GM12878 (cell line): ENCODE results near the gene UBQLN1. TPM values are rescaled to one million over a fixed set of nuclear protein-coding genes. Genes with fewer than 3 reads are reported as not detected.

ENCODE experiments used
- EED ChIP-seq: sonication (generic); IDR thresholded peaks from 2 replicates; pipeline ENCODE4 v1.6.1; 2016; ENCODE audit warnings: antibody characterized with exemption, low read depth
- JUNB ChIP-seq: IDR thresholded peaks from 2 replicates; pipeline ENCODE4 v1.6.1; 2016; ENCODE audit warnings: antibody characterized with exemption, mild to moderate bottlenecking
- MEF2B ChIP-seq: fragments of 450-650 bp; IDR thresholded peaks from 2 replicates; pipeline ENCODE4 v1.6.1; 2018; ENCODE audit warnings: mild to moderate bottlenecking, moderate library complexity; ENCODE audit not compliant: partially characterized antibody, poor library complexity, severe bottlenecking
- SMAD1 ChIP-seq: fragments of 450-650 bp; IDR thresholded peaks from 2 replicates; pipeline ENCODE4 v1.6.1; 2018; ENCODE audit warnings: mild to moderate bottlenecking, low read depth; ENCODE audit not compliant: partially characterized antibody
- SUPT20H ChIP-seq: IDR thresholded peaks from 2 replicates; pipeline ENCODE4 v1.6.1; 2011; ENCODE audit warnings: low read depth, mild to moderate bottlenecking, low read length, moderate library complexity, borderline replicate concordance; ENCODE audit not compliant: control insufficient read depth
- WRNIP1 ChIP-seq: IDR thresholded peaks from 2 replicates; pipeline ENCODE4 v1.6.1; 2011; ENCODE audit warnings: low read depth, low read length, improper control_type of control experiment, borderline replicate concordance
- ZBED1 ChIP-seq: IDR thresholded peaks from 2 replicates; pipeline ENCODE4 v1.6.1; 2016; ENCODE audit warnings: borderline replicate concordance
- polyA plus RNA-seq, 11 experiments: library from polyadenylated mRNA; depleted of rRNA in 4 of 11; unstranded in 6 of 11; stranded (reverse) in 5 of 11; fragments of >200 nt; fragmentation: Nextera tagmentation in 4 of 11; fragmentation: Illumina TruSeq in 1 of 11; extraction: Ambion mirVana in 4 of 11; extraction: Trizol in 1 of 11; gene quantifications; 1 replicate in 1 of 11; 2 replicates in 10 of 11; pipeline versions ENCODE4 v1.2.1 to v1.2.3, GENCODE V29; 2011 to 2016; ENCODE audit warnings: inconsistent platforms in 2 of 11, missing spikeins in 2 of 11, low read depth in 1 of 11
- total RNA-seq, 4 experiments: library from RNA; depleted of rRNA in 3 of 4; stranded (reverse); fragments of >200 nt in 3 of 4; fragmentation: Illumina TruSeq in 1 of 4; extraction: Trizol in 1 of 4; gene quantifications; 2 replicates each; pipeline versions ENCODE4 v1.2.1 to v1.2.3, GENCODE V29; 2013 to 2021
- TF ChIP-seq, protein P1 (sequence below): IDR thresholded peaks from 2 replicates; pipeline ENCODE4 v1.6.1; 2012; ENCODE audit warnings: mild to moderate bottlenecking, low read depth, low read length
- TF ChIP-seq, protein P2 (sequence below): fragments of 450-650 bp; IDR thresholded peaks from 2 replicates; pipeline ENCODE4 v1.6.1; 2016; ENCODE audit warnings: mild to moderate bottlenecking, moderate library complexity, borderline replicate concordance
- TF ChIP-seq, protein P3 (sequence below): IDR thresholded peaks from 2 replicates; pipeline ENCODE4 v1.6.1; 2011; ENCODE audit warnings: borderline replicate concordance, low read depth, mild to moderate bottlenecking, moderate library complexity, mixed read lengths, low read length; ENCODE audit not compliant: insufficient read depth; ENCODE audit errors: extremely low read length
- TF ChIP-seq, protein P4 (sequence below): fragments of 450-650 bp; IDR thresholded peaks from 2 replicates; pipeline ENCODE4 v1.6.1; 2017; ENCODE audit warnings: mild to moderate bottlenecking, low read depth, inconsistent platforms; ENCODE audit not compliant: poor library complexity, severe bottlenecking
- TF ChIP-seq, protein P5 (sequence below): fragments of 450-650 bp; IDR thresholded peaks from 2 replicates; pipeline ENCODE4 v1.6.1; 2017; ENCODE audit warnings: mild to moderate bottlenecking, moderate library complexity

Gene UBQLN1
- total and polyA plus RNA-seq, 10 of the 15 experiments (the other 5 are each of a cell fraction or from before 2014, with no cell fraction given): 12.4 to 118 (median 66.1) TPM

DNA sequence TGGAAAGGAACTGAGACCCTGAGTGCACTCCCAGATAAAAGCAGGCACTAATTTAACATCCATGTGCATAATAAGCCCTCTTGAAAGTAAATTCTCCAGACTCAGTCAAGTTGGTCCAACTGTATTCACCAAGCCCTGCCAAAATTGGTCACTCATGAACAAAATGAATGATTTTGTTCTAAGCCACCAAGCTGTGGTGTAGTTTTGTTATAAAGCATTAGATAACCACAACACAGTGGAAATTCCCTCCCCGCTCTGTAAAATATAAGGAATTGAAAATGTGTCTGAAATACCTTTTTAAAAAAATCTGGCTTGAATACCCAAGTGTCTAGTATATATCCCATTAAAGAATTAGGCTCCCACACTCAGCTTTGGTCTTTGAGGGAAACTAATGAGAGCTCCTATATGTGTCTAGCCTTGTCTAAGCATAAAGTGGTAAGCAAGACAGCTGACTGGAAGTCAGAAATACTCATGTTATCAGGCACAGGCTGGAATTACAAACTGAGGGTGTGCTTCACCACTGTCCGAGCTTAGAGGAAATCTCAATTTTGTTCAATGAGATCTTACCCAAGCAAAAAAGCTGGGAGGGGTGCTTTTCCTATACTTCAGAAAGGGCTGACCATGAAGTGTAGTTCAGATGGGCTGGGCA, 51.6 kb downstream of the UBQLN1 start (continued):
- TF ChIP-seq, protein P1, sequence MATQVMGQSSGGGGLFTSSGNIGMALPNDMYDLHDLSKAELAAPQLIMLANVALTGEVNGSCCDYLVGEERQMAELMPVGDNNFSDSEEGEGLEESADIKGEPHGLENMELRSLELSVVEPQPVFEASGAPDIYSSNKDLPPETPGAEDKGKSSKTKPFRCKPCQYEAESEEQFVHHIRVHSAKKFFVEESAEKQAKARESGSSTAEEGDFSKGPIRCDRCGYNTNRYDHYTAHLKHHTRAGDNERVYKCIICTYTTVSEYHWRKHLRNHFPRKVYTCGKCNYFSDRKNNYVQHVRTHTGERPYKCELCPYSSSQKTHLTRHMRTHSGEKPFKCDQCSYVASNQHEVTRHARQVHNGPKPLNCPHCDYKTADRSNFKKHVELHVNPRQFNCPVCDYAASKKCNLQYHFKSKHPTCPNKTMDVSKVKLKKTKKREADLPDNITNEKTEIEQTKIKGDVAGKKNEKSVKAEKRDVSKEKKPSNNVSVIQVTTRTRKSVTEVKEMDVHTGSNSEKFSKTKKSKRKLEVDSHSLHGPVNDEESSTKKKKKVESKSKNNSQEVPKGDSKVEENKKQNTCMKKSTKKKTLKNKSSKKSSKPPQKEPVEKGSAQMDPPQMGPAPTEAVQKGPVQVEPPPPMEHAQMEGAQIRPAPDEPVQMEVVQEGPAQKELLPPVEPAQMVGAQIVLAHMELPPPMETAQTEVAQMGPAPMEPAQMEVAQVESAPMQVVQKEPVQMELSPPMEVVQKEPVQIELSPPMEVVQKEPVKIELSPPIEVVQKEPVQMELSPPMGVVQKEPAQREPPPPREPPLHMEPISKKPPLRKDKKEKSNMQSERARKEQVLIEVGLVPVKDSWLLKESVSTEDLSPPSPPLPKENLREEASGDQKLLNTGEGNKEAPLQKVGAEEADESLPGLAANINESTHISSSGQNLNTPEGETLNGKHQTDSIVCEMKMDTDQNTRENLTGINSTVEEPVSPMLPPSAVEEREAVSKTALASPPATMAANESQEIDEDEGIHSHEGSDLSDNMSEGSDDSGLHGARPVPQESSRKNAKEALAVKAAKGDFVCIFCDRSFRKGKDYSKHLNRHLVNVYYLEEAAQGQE: no peak
- TF ChIP-seq WRNIP1: no peak
- TF ChIP-seq, protein P2, sequence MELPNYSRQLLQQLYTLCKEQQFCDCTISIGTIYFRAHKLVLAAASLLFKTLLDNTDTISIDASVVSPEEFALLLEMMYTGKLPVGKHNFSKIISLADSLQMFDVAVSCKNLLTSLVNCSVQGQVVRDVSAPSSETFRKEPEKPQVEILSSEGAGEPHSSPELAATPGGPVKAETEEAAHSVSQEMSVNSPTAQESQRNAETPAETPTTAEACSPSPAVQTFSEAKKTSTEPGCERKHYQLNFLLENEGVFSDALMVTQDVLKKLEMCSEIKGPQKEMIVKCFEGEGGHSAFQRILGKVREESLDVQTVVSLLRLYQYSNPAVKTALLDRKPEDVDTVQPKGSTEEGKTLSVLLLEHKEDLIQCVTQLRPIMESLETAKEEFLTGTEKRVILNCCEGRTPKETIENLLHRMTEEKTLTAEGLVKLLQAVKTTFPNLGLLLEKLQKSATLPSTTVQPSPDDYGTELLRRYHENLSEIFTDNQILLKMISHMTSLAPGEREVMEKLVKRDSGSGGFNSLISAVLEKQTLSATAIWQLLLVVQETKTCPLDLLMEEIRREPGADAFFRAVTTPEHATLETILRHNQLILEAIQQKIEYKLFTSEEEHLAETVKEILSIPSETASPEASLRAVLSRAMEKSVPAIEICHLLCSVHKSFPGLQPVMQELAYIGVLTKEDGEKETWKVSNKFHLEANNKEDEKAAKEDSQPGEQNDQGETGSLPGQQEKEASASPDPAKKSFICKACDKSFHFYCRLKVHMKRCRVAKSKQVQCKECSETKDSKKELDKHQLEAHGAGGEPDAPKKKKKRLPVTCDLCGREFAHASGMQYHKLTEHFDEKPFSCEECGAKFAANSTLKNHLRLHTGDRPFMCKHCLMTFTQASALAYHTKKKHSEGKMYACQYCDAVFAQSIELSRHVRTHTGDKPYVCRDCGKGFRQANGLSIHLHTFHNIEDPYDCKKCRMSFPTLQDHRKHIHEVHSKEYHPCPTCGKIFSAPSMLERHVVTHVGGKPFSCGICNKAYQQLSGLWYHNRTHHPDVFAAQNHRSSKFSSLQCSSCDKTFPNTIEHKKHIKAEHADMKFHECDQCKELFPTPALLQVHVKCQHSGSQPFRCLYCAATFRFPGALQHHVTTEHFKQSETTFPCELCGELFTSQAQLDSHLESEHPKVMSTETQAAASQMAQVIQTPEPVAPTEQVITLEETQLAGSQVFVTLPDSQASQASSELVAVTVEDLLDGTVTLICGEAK: no peak
- TF ChIP-seq, protein P3, sequence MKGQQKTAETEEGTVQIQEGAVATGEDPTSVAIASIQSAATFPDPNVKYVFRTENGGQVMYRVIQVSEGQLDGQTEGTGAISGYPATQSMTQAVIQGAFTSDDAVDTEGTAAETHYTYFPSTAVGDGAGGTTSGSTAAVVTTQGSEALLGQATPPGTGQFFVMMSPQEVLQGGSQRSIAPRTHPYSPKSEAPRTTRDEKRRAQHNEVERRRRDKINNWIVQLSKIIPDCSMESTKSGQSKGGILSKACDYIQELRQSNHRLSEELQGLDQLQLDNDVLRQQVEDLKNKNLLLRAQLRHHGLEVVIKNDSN: no peak
- no peak for TF ChIP-seq ZBED1
- TF ChIP-seq SMAD1: no peak
- TF ChIP-seq EED: peak; percentile 35; the same call in 1 of the 2 replicates
- 0 out of 2 replicates have a peak, but pooled peaks have one; percentile 43 for TF ChIP-seq JUNB
- TF ChIP-seq, protein P4, sequence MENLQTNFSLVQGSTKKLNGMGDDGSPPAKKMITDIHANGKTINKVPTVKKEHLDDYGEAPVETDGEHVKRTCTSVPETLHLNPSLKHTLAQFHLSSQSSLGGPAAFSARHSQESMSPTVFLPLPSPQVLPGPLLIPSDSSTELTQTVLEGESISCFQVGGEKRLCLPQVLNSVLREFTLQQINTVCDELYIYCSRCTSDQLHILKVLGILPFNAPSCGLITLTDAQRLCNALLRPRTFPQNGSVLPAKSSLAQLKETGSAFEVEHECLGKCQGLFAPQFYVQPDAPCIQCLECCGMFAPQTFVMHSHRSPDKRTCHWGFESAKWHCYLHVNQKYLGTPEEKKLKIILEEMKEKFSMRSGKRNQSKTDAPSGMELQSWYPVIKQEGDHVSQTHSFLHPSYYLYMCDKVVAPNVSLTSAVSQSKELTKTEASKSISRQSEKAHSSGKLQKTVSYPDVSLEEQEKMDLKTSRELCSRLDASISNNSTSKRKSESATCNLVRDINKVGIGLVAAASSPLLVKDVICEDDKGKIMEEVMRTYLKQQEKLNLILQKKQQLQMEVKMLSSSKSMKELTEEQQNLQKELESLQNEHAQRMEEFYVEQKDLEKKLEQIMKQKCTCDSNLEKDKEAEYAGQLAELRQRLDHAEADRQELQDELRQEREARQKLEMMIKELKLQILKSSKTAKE: no peak
- TF ChIP-seq, protein P5, sequence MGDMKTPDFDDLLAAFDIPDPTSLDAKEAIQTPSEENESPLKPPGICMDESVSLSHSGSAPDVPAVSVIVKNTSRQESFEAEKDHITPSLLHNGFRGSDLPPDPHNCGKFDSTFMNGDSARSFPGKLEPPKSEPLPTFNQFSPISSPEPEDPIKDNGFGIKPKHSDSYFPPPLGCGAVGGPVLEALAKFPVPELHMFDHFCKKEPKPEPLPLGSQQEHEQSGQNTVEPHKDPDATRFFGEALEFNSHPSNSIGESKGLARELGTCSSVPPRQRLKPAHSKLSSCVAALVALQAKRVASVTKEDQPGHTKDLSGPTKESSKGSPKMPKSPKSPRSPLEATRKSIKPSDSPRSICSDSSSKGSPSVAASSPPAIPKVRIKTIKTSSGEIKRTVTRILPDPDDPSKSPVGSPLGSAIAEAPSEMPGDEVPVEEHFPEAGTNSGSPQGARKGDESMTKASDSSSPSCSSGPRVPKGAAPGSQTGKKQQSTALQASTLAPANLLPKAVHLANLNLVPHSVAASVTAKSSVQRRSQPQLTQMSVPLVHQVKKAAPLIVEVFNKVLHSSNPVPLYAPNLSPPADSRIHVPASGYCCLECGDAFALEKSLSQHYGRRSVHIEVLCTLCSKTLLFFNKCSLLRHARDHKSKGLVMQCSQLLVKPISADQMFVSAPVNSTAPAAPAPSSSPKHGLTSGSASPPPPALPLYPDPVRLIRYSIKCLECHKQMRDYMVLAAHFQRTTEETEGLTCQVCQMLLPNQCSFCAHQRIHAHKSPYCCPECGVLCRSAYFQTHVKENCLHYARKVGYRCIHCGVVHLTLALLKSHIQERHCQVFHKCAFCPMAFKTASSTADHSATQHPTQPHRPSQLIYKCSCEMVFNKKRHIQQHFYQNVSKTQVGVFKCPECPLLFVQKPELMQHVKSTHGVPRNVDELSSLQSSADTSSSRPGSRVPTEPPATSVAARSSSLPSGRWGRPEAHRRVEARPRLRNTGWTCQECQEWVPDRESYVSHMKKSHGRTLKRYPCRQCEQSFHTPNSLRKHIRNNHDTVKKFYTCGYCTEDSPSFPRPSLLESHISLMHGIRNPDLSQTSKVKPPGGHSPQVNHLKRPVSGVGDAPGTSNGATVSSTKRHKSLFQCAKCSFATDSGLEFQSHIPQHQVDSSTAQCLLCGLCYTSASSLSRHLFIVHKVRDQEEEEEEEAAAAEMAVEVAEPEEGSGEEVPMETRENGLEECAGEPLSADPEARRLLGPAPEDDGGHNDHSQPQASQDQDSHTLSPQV: no peak
- TF ChIP-seq SUPT20H: no peak
- peak; percentile 40 for TF ChIP-seq MEF2B
